Heart left ventricle (tissue), 13 donors: ENCODE results near the gene BDP1.

Source experiments
- POLR2A ChIP-seq, 2 donors: fragments of 450-650 bp; IDR thresholded peaks; one replicate each; pipeline ENCODE4 v1.6.1; 2017; ENCODE audit warnings: antibody characterized with exemption in 2 of 2, mild to moderate bottlenecking in 2 of 2, moderate library complexity in 2 of 2
- TF ChIP-seq, protein P1 (sequence below), 12 donors: fragments of 200-600 bp; sonication (generic) in 4 of 12; IDR thresholded peaks; one replicate each; pipeline versions ENCODE4 v1.5.0 to v1.8.0; 2018 to 2022; ENCODE audit warnings: antibody characterized with exemption in 12 of 12, mild to moderate bottlenecking in 5 of 12
- donor health status: ischemic (EF 13 %, LVEDD 7.1; RV severe dilation, severe dysfunction).
- donor health status: DM: no; HTN: yes; CAD: no.
- donor health status: DM: no; HTN: no; CAD: no.
- donor health status: ischemic (EF 25% LVEDD 6.9; RV normal size, moderate dysfunction).
- donor health status: ischemic (EF 25% LVEDD 5.7; RV mildly dilated, moderate dysfunction).
- donor health status: ischemic (EF 35%, LVEDD 5.7; RV mildly dilated, moderate dysfunction).
- donor health status: nonischemic (EF 11% LVEDD 7.7; RV severe dilation, severe dysfunction).
- donor health status: DM: yes; HTN: yes; CAD: no.
- donor health status: PGD.
- donor health status: ischemic (EF 29% LVEDD 5.4; RV normal size, mild dysfunction).
- donor health status: nonischemic (EF 23%, LVEDD 6.1; RV moderate dilation, normal function).

DNA sequence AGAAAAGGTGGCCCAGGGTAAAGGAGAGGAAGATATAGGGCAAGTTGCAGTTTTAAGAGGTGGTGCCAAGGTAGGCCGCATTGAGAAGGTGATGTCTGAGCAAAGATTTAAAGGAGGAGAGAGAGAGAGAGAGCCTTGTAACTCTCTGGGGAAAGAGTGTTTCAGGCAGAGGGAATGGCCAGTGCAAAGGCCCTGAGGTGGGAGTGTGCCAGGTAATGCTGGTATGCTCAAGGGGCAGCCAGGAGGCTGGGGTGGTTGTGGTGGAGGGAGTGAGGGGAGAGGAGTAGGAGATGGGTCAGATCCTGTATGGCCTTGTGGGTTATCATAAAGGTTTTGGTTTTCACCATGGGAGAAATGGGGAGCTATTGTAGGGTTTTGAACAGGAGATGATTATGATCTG lies 141.6 kb downstream of the BDP1 start:
- TF ChIP-seq, protein P1, sequence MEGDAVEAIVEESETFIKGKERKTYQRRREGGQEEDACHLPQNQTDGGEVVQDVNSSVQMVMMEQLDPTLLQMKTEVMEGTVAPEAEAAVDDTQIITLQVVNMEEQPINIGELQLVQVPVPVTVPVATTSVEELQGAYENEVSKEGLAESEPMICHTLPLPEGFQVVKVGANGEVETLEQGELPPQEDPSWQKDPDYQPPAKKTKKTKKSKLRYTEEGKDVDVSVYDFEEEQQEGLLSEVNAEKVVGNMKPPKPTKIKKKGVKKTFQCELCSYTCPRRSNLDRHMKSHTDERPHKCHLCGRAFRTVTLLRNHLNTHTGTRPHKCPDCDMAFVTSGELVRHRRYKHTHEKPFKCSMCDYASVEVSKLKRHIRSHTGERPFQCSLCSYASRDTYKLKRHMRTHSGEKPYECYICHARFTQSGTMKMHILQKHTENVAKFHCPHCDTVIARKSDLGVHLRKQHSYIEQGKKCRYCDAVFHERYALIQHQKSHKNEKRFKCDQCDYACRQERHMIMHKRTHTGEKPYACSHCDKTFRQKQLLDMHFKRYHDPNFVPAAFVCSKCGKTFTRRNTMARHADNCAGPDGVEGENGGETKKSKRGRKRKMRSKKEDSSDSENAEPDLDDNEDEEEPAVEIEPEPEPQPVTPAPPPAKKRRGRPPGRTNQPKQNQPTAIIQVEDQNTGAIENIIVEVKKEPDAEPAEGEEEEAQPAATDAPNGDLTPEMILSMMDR (IDR thresholded peaks at IDR 0.05), result no peak
- no peak for TF ChIP-seq POLR2A (IDR thresholded peaks at IDR 0.05)
